SK-N-SH (cell line): ENCODE measurements around the gene LRRFIP2. TPM values are rescaled to one million over a fixed set of nuclear protein-coding genes. Genes with fewer than 3 reads are reported as not detected.

Experiments used
- CTCF ChIA-PET: fragments of 300-600, 350-600 bp; formaldehyde crosslinking; extraction: SDS; loops from one replicate; lab custom pipeline; 2021; lab: Yijun Ruan, JAX
- POLR2A ChIA-PET: fragments of 350-600 bp; sonication (Branson Sonifier 250); formaldehyde crosslinking; extraction: SDS; loops from one replicate; lab custom pipeline; 2020; ENCODE audit warnings: antibody characterized with exemption, inconsistent platforms; lab: Yijun Ruan, JAX
- DNase-seq: peaks from one replicate; pipeline ENCODE4 v3.0.0; 2012
- H2AFZ ChIP-seq: fragments of 200-600 bp; sonication (generic); 2 replicates; pipeline ENCODE4 v1.8.1; 2016; ENCODE audit warnings: antibody characterized with exemption, mild to moderate bottlenecking, low read depth
- H3F3A ChIP-seq: fragments of 200-600 bp; sonication (generic); replicated peaks from 2 replicates; pipeline ENCODE3; 2016; ENCODE audit warnings: antibody characterized with exemption, mild to moderate bottlenecking; ENCODE audit not compliant: insufficient read depth
- H3K27ac ChIP-seq, 2 experiments: fragments of 200-500 bp in 1 of 2; fragments of 200-600 bp in 1 of 2; sonication (Bioruptor generic) in 1 of 2; sonication (generic), shearing (Covaris generic) in 1 of 2; 2 replicates each; pipeline versions ENCODE4 v1.5.1 to v1.6.1; 2014 to 2016; ENCODE audit warnings: low read depth in 2 of 2, inconsistent platforms in 1 of 2, low read length in 1 of 2, mild to moderate bottlenecking in 1 of 2, mixed read lengths in 1 of 2
- H3K27me3 ChIP-seq: fragments of 200-600 bp; sonication (generic), shearing (Covaris generic); 2 replicates; pipeline ENCODE4 v1.6.1; 2016; ENCODE audit warnings: mixed run types; ENCODE audit not compliant: insufficient read depth
- H3K36me3 ChIP-seq, 2 experiments: fragments of 200-500 bp in 1 of 2; fragments of 200-600 bp in 1 of 2; sonication (Bioruptor generic) in 1 of 2; sonication (generic) in 1 of 2; replicated peaks in 1 of 2; 2 replicates each; pipeline versions ENCODE3 to v1.5.1; 2014 to 2016; ENCODE audit warnings: low read length in 1 of 2, mild to moderate bottlenecking in 1 of 2; ENCODE audit not compliant: insufficient read depth in 2 of 2, control insufficient read depth in 1 of 2
- H3K4me1 ChIP-seq, 2 experiments: fragments of 200-500 bp in 1 of 2; fragments of 200-600 bp in 1 of 2; sonication (Bioruptor generic) in 1 of 2; sonication (generic), shearing (Covaris generic) in 1 of 2; 2 replicates each; pipeline versions ENCODE4 v1.5.1 to v1.6.1; 2014 to 2016; ENCODE audit warnings: low read depth in 1 of 2, low read length in 1 of 2, mixed run types in 1 of 2; ENCODE audit not compliant: insufficient read depth in 2 of 2, control insufficient read depth in 1 of 2
- H3K4me2 ChIP-seq: fragments of 200-600 bp; sonication (generic), shearing (Covaris generic); 2 replicates; pipeline ENCODE4 v1.6.1; 2017; ENCODE audit warnings: mixed run types
- H3K4me3 ChIP-seq, 2 experiments: fragments of 200-500 bp in 1 of 2; fragments of 200-600 bp in 1 of 2; sonication (Bioruptor generic) in 1 of 2; sonication (generic), shearing (Covaris generic) in 1 of 2; 2 replicates each; pipeline versions ENCODE4 v1.5.1 to v1.8.1; 2014 to 2016; ENCODE audit warnings: low read depth in 2 of 2, inconsistent platforms in 1 of 2, low read length in 1 of 2, mild to moderate bottlenecking in 1 of 2, mixed read lengths in 1 of 2, moderate library complexity in 1 of 2
- H3K79me2 ChIP-seq: fragments of 200-600 bp; sonication (generic); 2 replicates; pipeline ENCODE4 v1.8.1; 2017; ENCODE audit warnings: mild to moderate bottlenecking; ENCODE audit not compliant: insufficient read depth
- H3K9ac ChIP-seq: fragments of 200-600 bp; sonication (generic); 2 replicates; pipeline ENCODE4 v1.6.1; 2017; ENCODE audit warnings: mixed run types
- H3K9me2 ChIP-seq: fragments of 200-600 bp; sonication (generic); 2 replicates; pipeline ENCODE4 v1.6.1; 2017; ENCODE audit warnings: mixed run types
- H3K9me3 ChIP-seq: fragments of 200-600 bp; sonication (generic); 2 replicates; pipeline ENCODE4 v1.6.1; 2017; ENCODE audit warnings: mixed run types, mild to moderate bottlenecking, moderate library complexity
- H4K20me1 ChIP-seq: fragments of 200-600 bp; sonication (generic); 2 replicates; pipeline ENCODE4 v1.6.1; 2017; ENCODE audit warnings: mild to moderate bottlenecking, mixed run types; ENCODE audit not compliant: insufficient read depth
- CHD2 ChIP-seq: fragments of 150-350 bp; IDR thresholded peaks from 2 replicates; pipeline ENCODE4 v1.6.1; 2018; ENCODE audit warnings: low read length; ENCODE audit not compliant: partially characterized antibody
- ELF1 ChIP-seq: IDR thresholded peaks from 2 replicates; pipeline ENCODE4 v1.4.0; 2012
- EP300 ChIP-seq, 2 experiments: IDR thresholded peaks; 2 replicates each; pipeline versions ENCODE4 v1.4.0 to v1.6.1; 2012; ENCODE audit warnings: borderline replicate concordance in 1 of 2, low read depth in 1 of 2, low read length in 1 of 2
- EZH2phosphoT487 ChIP-seq: fragments of 200-600 bp; sonication (generic); IDR thresholded peaks from 2 replicates; pipeline ENCODE4 v1.6.1; 2017; ENCODE audit warnings: low read depth, mixed run types, mild to moderate bottlenecking, antibody characterized with exemption, moderate library complexity, borderline replicate concordance
- FOSL2 ChIP-seq: IDR thresholded peaks from 2 replicates; pipeline ENCODE4 v1.4.0; 2012; ENCODE audit warnings: low read depth, mild to moderate bottlenecking, moderate library complexity, borderline replicate concordance
- FOXJ3 ChIP-seq: sonication (generic); formaldehyde crosslinking; IDR thresholded peaks from 2 replicates; pipeline ENCODE4 v1.5.1; 2020; ENCODE audit warnings: mild to moderate bottlenecking, missing genetic modification reagents
- GATA2 ChIP-seq: sonication (generic); formaldehyde crosslinking; IDR thresholded peaks from 2 replicates; pipeline ENCODE4 v1.5.0; 2020; ENCODE audit warnings: mild to moderate bottlenecking, missing genetic modification reagents
- IRF3 ChIP-seq: fragments of 150-350 bp; IDR thresholded peaks from 2 replicates; pipeline ENCODE4 v1.6.1; 2016; ENCODE audit warnings: mild to moderate bottlenecking, low read depth, low read length
- JUND ChIP-seq: IDR thresholded peaks from 2 replicates; pipeline ENCODE4 v1.4.0; 2012
- MAX ChIP-seq: IDR thresholded peaks from 2 replicates; pipeline ENCODE4 v1.4.0; 2012; ENCODE audit warnings: low read depth
- MXI1 ChIP-seq: IDR thresholded peaks from 2 replicates; pipeline ENCODE4 v1.6.1; 2012; ENCODE audit warnings: mild to moderate bottlenecking, low read depth, low read length, improper control_type of control experiment
- NFIC ChIP-seq: IDR thresholded peaks from 2 replicates; pipeline ENCODE4 v1.4.0; 2012; ENCODE audit warnings: borderline replicate concordance
- NRF1 ChIP-seq: IDR thresholded peaks from 2 replicates; pipeline ENCODE4 v1.6.1; 2012; ENCODE audit warnings: low read depth, mild to moderate bottlenecking, low read length
- POLR2AphosphoS5 ChIP-seq: IDR thresholded peaks from 2 replicates; pipeline ENCODE4 v1.6.1; 2012; ENCODE audit warnings: low read depth, low read length
- RAD21 ChIP-seq: IDR thresholded peaks from 2 replicates; pipeline ENCODE4 v1.6.1; 2012; ENCODE audit warnings: mild to moderate bottlenecking, low read length
- RCOR1 ChIP-seq: fragments of 150-350 bp; IDR thresholded peaks from 2 replicates; pipeline ENCODE4 v1.6.1; 2017; ENCODE audit warnings: antibody characterized with exemption, low read length
- RFX5 ChIP-seq: IDR thresholded peaks from 2 replicates; pipeline ENCODE4 v1.6.1; 2012; ENCODE audit warnings: mild to moderate bottlenecking, improper control_type of control experiment, low read length
- SMC3 ChIP-seq: IDR thresholded peaks from 2 replicates; pipeline ENCODE4 v1.6.1; 2012; ENCODE audit warnings: low read depth, low read length, improper control_type of control experiment
- TEAD4 ChIP-seq: IDR thresholded peaks from 2 replicates; pipeline ENCODE4 v1.4.0; 2012; ENCODE audit warnings: mild to moderate bottlenecking, borderline replicate concordance; ENCODE audit not compliant: insufficient read depth
- YY1 ChIP-seq: IDR thresholded peaks from 2 replicates; pipeline ENCODE4 v1.4.0; 2012; ENCODE audit warnings: low read depth, mild to moderate bottlenecking
- WGBS: methylation state at CpG from one replicate; pipeline ENCODE4 v1.1.6; 2017; ENCODE audit warnings: low lambda C conversion rate; 5-methylcytosine and 5-hydroxymethylcytosine counted together
- polyA plus RNA-seq, 3 experiments: library from polyadenylated mRNA; depleted of rRNA; stranded (reverse); fragments of >200 nt; gene quantifications; 2 replicates each; pipeline ENCODE4 v1.2.3, GENCODE V29; 2012

Gene LRRFIP2
- polyA plus RNA-seq, 1 of the 3 experiments (the other 2 are of a cell fraction), result 27.2 TPM

- H3K9ac ChIP-seq, result no peak overlapping the region
- no peaks in the 10 kb centered on the region for H3K9me2 ChIP-seq
- ChIA-PET CTCF (no interaction called here), POLR2A (no interaction called here)
- H3K9me3 ChIP-seq, result no peaks in the 10 kb centered on the region
- 86% methylated on average over 4 of the region's 4 CpGs for WGBS
- no peak for TF ChIP-seq JUND
- no peaks in the 10 kb centered on the region for H4K20me1 ChIP-seq
- no peak overlapping the region for H3K4me3 ChIP-seq
- no peak for DNase-seq
- no peak overlapping the region for H2AFZ ChIP-seq
- H3F3A ChIP-seq, result peaks cover 8% of the 10 kb centered on the region
- peaks cover 6% of the 10 kb centered on the region; the same call in 1 of the 2 replicates for H3K79me2 ChIP-seq
- no peak overlapping the region for H3K27ac ChIP-seq
- H3K4me1 ChIP-seq, result peaks cover 0 to 4% of the 10 kb centered on the region in 2 experiments; a peak in 1 of 4 replicates
- H3K36me3 ChIP-seq, result no peaks in the 10 kb centered on the region
- H3K4me2 ChIP-seq, result no peak overlapping the region
- H3K27me3 ChIP-seq, result no peaks in the 10 kb centered on the region
Observed at GRCh38 chr3:37189109-37189508, 14.7 kb upstream of the LRRFIP2 start.

GRCh38 chr3:37183976-37184375 is 9.6 kb upstream of the LRRFIP2 start:
- Histone ChIP-seq H3K4me2 (peak overlapping the region; percentile 73; the same call in 1 of the 2 replicates), H3K27me3 (no peaks in the 10 kb centered on the region), H3K27ac (peak overlapping the region; percentile 30 to 98), H3K36me3 (peaks cover 3 to 9% of the 10 kb centered on the region in 2 experiments), H3F3A (peaks cover 36% of the 10 kb centered on the region), H3K4me1 (peaks cover 4 to 28% of the 10 kb centered on the region in 2 experiments), H2AFZ (peak overlapping the region; percentile 21; the same call in 1 of the 2 replicates), H3K9me2 (no peaks in the 10 kb centered on the region), H3K9me3 (no peaks in the 10 kb centered on the region), H3K79me2 (peaks cover 37% of the 10 kb centered on the region), H3K4me3 (no peak overlapping the region; a peak in 1 of 4 replicates), H4K20me1 (no peaks in the 10 kb centered on the region), H3K9ac (peak overlapping the region; percentile 47; the same call in 1 of the 2 replicates)
- WGBS, result 79% methylated on average over 5 of the region's 5 CpGs
- TF ChIP-seq ELF1, result no peak
- no peak for TF ChIP-seq CHD2
- no peak for TF ChIP-seq MAX
- no peak for TF ChIP-seq RFX5
- TF ChIP-seq EZH2phosphoT487, result no peak
- no peak for TF ChIP-seq EP300 (IDR thresholded peaks at IDR 0.05; ENCODE audit: borderline replicate concordance in 1 of 2, low read depth in 1 of 2, low read length in 1 of 2)
- TF ChIP-seq YY1, result no peak
- TF ChIP-seq TEAD4, result no peak
- TF ChIP-seq SMC3, result no peak
- TF ChIP-seq GATA2, result no peak
- TF ChIP-seq IRF3, result no peak
- no peak for TF ChIP-seq POLR2AphosphoS5
- no peak for TF ChIP-seq MXI1
- TF ChIP-seq NFIC, result no peak
- TF ChIP-seq RAD21, result no peak
- TF ChIP-seq JUND, result no peak
- TF ChIP-seq NRF1, result no peak
- no peak for TF ChIP-seq FOSL2
- TF ChIP-seq FOXJ3, result no peak
- TF ChIP-seq RCOR1, result no peak
- DNase-seq, result no peak
- POLR2A ChIA-PET, result no interaction called here
- CTCF ChIA-PET, result interaction anchor here (1.6 kb wide), 1 partner anchor 29 kb away, joined by 6 read pairs; no protein-coding TSS in a partner anchor
